Stomach (tissue), 9 donors: Measurements from ENCODE around the gene PRSS38. TPM values are rescaled to one million over a fixed set of nuclear protein-coding genes. Genes with fewer than 3 reads are reported as not detected.

ENCODE experiments used
- DNase-seq, 2 donors: peaks; one replicate each; pipeline versions ENCODE4 v3.0.0 to v3.0.0-alpha.2; 2013 to 2019
- H3K27ac ChIP-seq, 5 donors: fragments of 200-600 bp in 4 of 5; sonication (generic) in 4 of 5; one replicate each; pipeline ENCODE4 v1.5.1; 2013 to 2019; ENCODE audit warnings: mild to moderate bottlenecking in 1 of 5, moderate library complexity in 1 of 5
- H3K27me3 ChIP-seq, 3 donors: fragments of 200-600 bp; sonication (generic); one replicate each; pipeline ENCODE4 v1.5.1; 2017 to 2019; ENCODE audit warnings: mixed run types in 1 of 3
- H3K36me3 ChIP-seq, 4 donors: fragments of 200-600 bp; sonication (generic); 1 replicate in 3 of 4; 2 replicates in 1 of 4; pipeline ENCODE4 v1.5.1; 2016 to 2019
- H3K4me1 ChIP-seq, 4 donors: fragments of 200-600 bp; sonication (generic); one replicate each; pipeline ENCODE4 v1.5.1; 2016 to 2019
- H3K4me3 ChIP-seq, 4 donors: fragments of 200-600 bp; sonication (generic) in 3 of 4; one replicate each; pipeline ENCODE4 v1.5.1; 2016 to 2019; ENCODE audit warnings: mild to moderate bottlenecking in 1 of 4
- H3K9me3 ChIP-seq, 4 donors: fragments of 200-600 bp; sonication (generic); one replicate each; pipeline ENCODE4 v1.5.1; 2016 to 2019
- CTCF ChIP-seq, 7 experiments: fragments of 450-650 bp in 4 of 7; fragments of 200-600 bp in 3 of 7; sonication (generic) in 3 of 7; IDR thresholded peaks; one replicate each; pipeline ENCODE4 v1.5.1; 2016 to 2019; ENCODE audit warnings: antibody characterized with exemption in 7 of 7, control low read depth in 2 of 7, mild to moderate bottlenecking in 1 of 7
- EP300 ChIP-seq: sonication (generic); formaldehyde crosslinking; IDR thresholded peaks from one replicate; pipeline ENCODE4 v1.6.1; 2017; ENCODE audit warnings: antibody characterized with exemption
- POLR2A ChIP-seq, 4 donors: fragments of 450-650 bp; IDR thresholded peaks; one replicate each; pipeline ENCODE4 v1.6.1; 2016; ENCODE audit warnings: antibody characterized with exemption in 4 of 4, control low read depth in 2 of 4, mild to moderate bottlenecking in 1 of 4, moderate library complexity in 1 of 4
- POLR2AphosphoS5 ChIP-seq, 3 donors: sonication (generic); formaldehyde crosslinking; IDR thresholded peaks; one replicate each; pipeline ENCODE4 v1.6.1; 2016; ENCODE audit warnings: antibody characterized with exemption in 3 of 3
- WGBS, 5 donors: extraction: QIAGEN DNeasy Blood & Tissue Kit in 3 of 5; methylation state at CpG; one replicate each; pipeline versions ENCODE4 v1.1.5 to v1.1.7; 2013 to 2018; 5-methylcytosine and 5-hydroxymethylcytosine counted together
- intact Hi-C: fragments of 100-400 bp; cut with DNase I; formaldehyde crosslinking; loops from one replicate; pipeline ENCODE4 v1.15.1; 2023; ENCODE audit warnings: low total_unique reads
- polyA plus RNA-seq, 3 donors: library from polyadenylated mRNA; stranded (reverse); fragments of 200-250 nt; gene quantifications; one replicate each; pipeline ENCODE4 v1.2.3, GENCODE V29; 2013
- total RNA-seq, 5 donors: library from RNA; depleted of rRNA; stranded (reverse); fragments of >200 nt; gene quantifications; one replicate each; pipeline versions ENCODE4 v1.1.0 to v1.2.3, GENCODE V29; 2014 to 2016
- donor health status: healthy with polysubstance abuse.
- donor health status: Bipolar disorder and iron deficiency.
- donor health status: healthy.

The PRSS38 gene
- total and polyA plus RNA-seq, 8 donors = not detected

GRCh38 chr1:227885648-227886502 is 70.4 kb downstream of the PRSS38 start:
- Histone ChIP-seq H3K4me3 (peak overlapping the region in 1 of 4 donors; percentile 50), H3K27ac (peak overlapping the region in 4 of 5 donors; percentile 83 to 91 (median 88))

GRCh38 chr1:227886503-227886961 is 71.1 kb downstream of the PRSS38 start:
- peaks cover 25 to 27% (median 26%) of the 10 kb centered on the region in 4 donors for H3K4me1 ChIP-seq
- no peaks in the 10 kb centered on the region for H3K36me3 ChIP-seq
- H3K27ac ChIP-seq = peak overlapping the region in 4 of 5 donors; percentile 83 to 91 (median 88)
- no peaks in the 10 kb centered on the region for H3K9me3 ChIP-seq
- peak; percentile 21 to 65 for DNase-seq
- intact Hi-C loops = no loop called here
- peaks cover 0 to 23% (median 15%) of the 10 kb centered on the region in 3 donors for H3K27me3 ChIP-seq
- peak overlapping the region; percentile 50 to 54 (median 52) for H3K4me3 ChIP-seq
- TF ChIP-seq EP300 = no peak
- TF ChIP-seq CTCF (IDR thresholded peaks at IDR 0.05) = no peak
- no peak for TF ChIP-seq POLR2A (IDR thresholded peaks at IDR 0.05)
- no peak for TF ChIP-seq POLR2AphosphoS5 (IDR thresholded peaks at IDR 0.05)
- WGBS, 5 donors = 21 to 26% (median 21%) methylated on average over 8 to 18 of the region's 18 CpGs

More at GRCh38 chr1:227885648-227886502, 70.4 kb downstream of the PRSS38 start:
- DNase-seq = peak; percentile 58 to 67
- peaks cover 0 to 23% (median 15%) of the 10 kb centered on the region in 3 donors for H3K27me3 ChIP-seq
- 38 to 53% (median 47%) methylated on average over 10 to 14 of the region's 14 CpGs for WGBS, 5 donors
- intact Hi-C loops = no loop called here
- no peaks in the 10 kb centered on the region for H3K9me3 ChIP-seq
- H3K4me1 ChIP-seq = peaks cover 25 to 27% (median 26%) of the 10 kb centered on the region in 4 donors
- no peaks in the 10 kb centered on the region for H3K36me3 ChIP-seq
- TF ChIP-seq EP300 = no peak
- TF ChIP-seq POLR2A (IDR thresholded peaks at IDR 0.05) = no peak
- TF ChIP-seq CTCF (IDR thresholded peaks at IDR 0.05) = no peak
- TF ChIP-seq POLR2AphosphoS5 (IDR thresholded peaks at IDR 0.05) = no peak

- Histone ChIP-seq H3K4me1 (peaks cover 25 to 27% (median 26%) of the 10 kb centered on the region in 4 donors), H3K27ac (peak overlapping the region; percentile 66 to 91 (median 87)), H3K4me3 (peak overlapping the region; percentile 50 to 54 (median 52)), H3K9me3 (no peaks in the 10 kb centered on the region), H3K27me3 (peaks cover 0 to 23% (median 15%) of the 10 kb centered on the region in 3 donors), H3K36me3 (no peaks in the 10 kb centered on the region)
- DNase-seq = peak; percentile 27 to 95
- intact Hi-C loops = no loop called here
- TF ChIP-seq POLR2AphosphoS5 (IDR thresholded peaks at IDR 0.05) (peak; percentile 6 to 44 (median 8)), EP300 (no peak)
- 1 to 6% (median 3%) methylated on average over 22 to 30 of the region's 30 CpGs for WGBS, 5 donors
These were observed 71.7 kb downstream of the PRSS38 start for GRCh38 chr1:227886993-227887696.

- intact Hi-C loops = no loop called here
- peak overlapping the region; percentile 66 to 91 (median 87) for H3K27ac ChIP-seq
- no peaks in the 10 kb centered on the region for H3K36me3 ChIP-seq
- H3K4me1 ChIP-seq = peaks cover 25 to 27% (median 26%) of the 10 kb centered on the region in 4 donors
- H3K4me3 ChIP-seq = peak overlapping the region; percentile 50 to 54 (median 52)
- no peaks in the 10 kb centered on the region for H3K9me3 ChIP-seq
- peaks cover 0 to 23% (median 15%) of the 10 kb centered on the region in 3 donors for H3K27me3 ChIP-seq
- WGBS, 5 donors = 31 to 51% (median 33%) methylated on average over 28 to 40 of the region's 40 CpGs
- no peak for TF ChIP-seq CTCF (IDR thresholded peaks at IDR 0.05)
- no peak for TF ChIP-seq POLR2A (IDR thresholded peaks at IDR 0.05)
- no peak for TF ChIP-seq POLR2AphosphoS5 (IDR thresholded peaks at IDR 0.05)
- TF ChIP-seq EP300 = no peak
- peak; percentile 41 to 90 for DNase-seq
These were observed 72.4 kb downstream of the PRSS38 start for GRCh38 chr1:227887697-227888403.
